Central memory CD8-positive, alpha-beta T cell (primary cell): ENCODE data around the gene SERPINB7.
"Not testable (repeated sequence)": the region's sequence is repeated elsewhere in the genome, so short reads cannot be mapped to it uniquely, and the experiment has no call there.

Experiments used
- ATAC-seq: fragments of 150-1000 bp; cut with Tn5 transposase; replicated peaks from 2 replicates; pipeline ENCODE4 v1.10.0; 2022; ENCODE audit warnings: mild to moderate bottlenecking, moderate FRiP score, moderate number of reproducible peaks; ENCODE audit not compliant: poor library complexity, severe bottlenecking; ENCODE audit errors: extremely low read depth
- DNase-seq, 2 donors: peaks; one replicate each; pipeline ENCODE4 v3.0.0; 2021; ENCODE audit warnings: low spot score in 2 of 2
- H3K27ac Mint-ChIP-seq: one replicate; pipeline ENCODE4 v1.8.0; 2022; ENCODE audit warnings: low read depth, mild to moderate bottlenecking, moderate library complexity, mixed read lengths
- H3K27me3 Mint-ChIP-seq: one replicate; pipeline ENCODE4 v1.8.0; 2022; ENCODE audit warnings: mixed read lengths
- H3K36me3 Mint-ChIP-seq: one replicate; pipeline ENCODE4 v1.8.0; 2022; ENCODE audit warnings: mild to moderate bottlenecking, moderate library complexity, mixed read lengths; ENCODE audit not compliant: insufficient read depth
- H3K4me1 Mint-ChIP-seq: one replicate; pipeline ENCODE4 v1.8.0; 2022; ENCODE audit warnings: mixed read lengths
- H3K4me3 Mint-ChIP-seq: one replicate; pipeline ENCODE4 v1.8.0; 2022; ENCODE audit warnings: mild to moderate bottlenecking, moderate library complexity, mixed read lengths
- H3K9me3 Mint-ChIP-seq: one replicate; pipeline ENCODE4 v1.8.0; 2022; ENCODE audit warnings: mixed read lengths

SERPINB7 gene

GRCh38 chr18:63759786-63760185, 15.4 kb upstream of the SERPINB7 start:
- DNase-seq, H3K36me3 Mint-ChIP-seq, H3K27me3 Mint-ChIP-seq, H3K9me3 Mint-ChIP-seq, H3K4me1 Mint-ChIP-seq, ATAC-seq, H3K4me3 Mint-ChIP-seq, H3K27ac Mint-ChIP-seq: not testable (repeated sequence)

- DNase-seq (no peak), ATAC-seq (no peak)
- Mint-ChIP-seq H3K27me3 (no peaks in the 10 kb centered on the region), H3K4me3 (no peak overlapping the region), H3K9me3 (no peaks in the 10 kb centered on the region), H3K27ac (no peak overlapping the region), H3K36me3 (no peaks in the 10 kb centered on the region), H3K4me1 (no peaks in the 10 kb centered on the region)
Observed at GRCh38 chr18:63762518-63762917, 12.7 kb upstream of the SERPINB7 start.

- no peak for ATAC-seq
- no peaks in the 10 kb centered on the region for H3K9me3 Mint-ChIP-seq
- H3K4me3 Mint-ChIP-seq: no peak overlapping the region
- no peak overlapping the region for H3K27ac Mint-ChIP-seq
- H3K4me1 Mint-ChIP-seq: no peaks in the 10 kb centered on the region
- no peak for DNase-seq
- H3K27me3 Mint-ChIP-seq: no peaks in the 10 kb centered on the region
- no peaks in the 10 kb centered on the region for H3K36me3 Mint-ChIP-seq
Observed at GRCh38 chr18:63763831-63764600, 11.2 kb upstream of the SERPINB7 start.

- Mint-ChIP-seq H3K4me1 (no peaks in the 10 kb centered on the region), H3K9me3 (no peaks in the 10 kb centered on the region), H3K36me3 (peaks cover 1% of the 10 kb centered on the region), H3K27me3 (no peaks in the 10 kb centered on the region), H3K27ac (no peak overlapping the region), H3K4me3 (no peak overlapping the region)
- DNase-seq (no peak), ATAC-seq (no peak)
Observed at GRCh38 chr18:63765837-63766236, 9.4 kb upstream of the SERPINB7 start.

GRCh38 chr18:63773551-63773950, 1.7 kb upstream of the SERPINB7 start:
- Mint-ChIP-seq H3K36me3 (peaks cover 1% of the 10 kb centered on the region), H3K27ac (no peak overlapping the region), H3K4me1 (no peaks in the 10 kb centered on the region), H3K9me3 (no peaks in the 10 kb centered on the region), H3K27me3 (peaks cover 32% of the 10 kb centered on the region), H3K4me3 (no peak overlapping the region)
- DNase-seq (no peak), ATAC-seq (no peak)

- Mint-ChIP-seq H3K4me1 (no peaks in the 10 kb centered on the region), H3K27ac (no peak overlapping the region), H3K36me3 (no peaks in the 10 kb centered on the region), H3K9me3 (no peaks in the 10 kb centered on the region), H3K27me3 (peaks cover 32% of the 10 kb centered on the region), H3K4me3 (no peak overlapping the region)
- DNase-seq (no peak), ATAC-seq (no peak)
Observed at GRCh38 chr18:63774511-63774910, 707 bp upstream of the SERPINB7 start.

- ATAC-seq (no peak), DNase-seq (no peak)
- Mint-ChIP-seq H3K27me3 (peaks cover 15% of the 10 kb centered on the region), H3K4me3 (no peak overlapping the region), H3K27ac (no peak overlapping the region), H3K4me1 (no peaks in the 10 kb centered on the region), H3K36me3 (no peaks in the 10 kb centered on the region), H3K9me3 (no peaks in the 10 kb centered on the region)
Observed at GRCh38 chr18:63779386-63779785, 4.2 kb downstream of the SERPINB7 start.

- ATAC-seq (no peak), DNase-seq (no peak)
- Mint-ChIP-seq H3K36me3 (no peaks in the 10 kb centered on the region), H3K27ac (no peak overlapping the region), H3K9me3 (no peaks in the 10 kb centered on the region), H3K4me1 (no peaks in the 10 kb centered on the region), H3K4me3 (no peak overlapping the region), H3K27me3 (peaks cover 12% of the 10 kb centered on the region)
Observed at GRCh38 chr18:63783394-63783793, 8.2 kb downstream of the SERPINB7 start.

GRCh38 chr18:63784787-63785452, 9.7 kb downstream of the SERPINB7 start:
- H3K27me3 Mint-ChIP-seq: peaks cover 12% of the 10 kb centered on the region
- peaks cover 7% of the 10 kb centered on the region for H3K4me1 Mint-ChIP-seq
- ATAC-seq (no peak), DNase-seq (no peak)
- H3K4me3 Mint-ChIP-seq: no peak overlapping the region
- H3K9me3 Mint-ChIP-seq: no peaks in the 10 kb centered on the region
- H3K36me3 Mint-ChIP-seq: no peaks in the 10 kb centered on the region
- H3K27ac Mint-ChIP-seq: no peak overlapping the region

- Mint-ChIP-seq H3K27me3 (no peaks in the 10 kb centered on the region), H3K27ac (no peak overlapping the region), H3K9me3 (no peaks in the 10 kb centered on the region), H3K36me3 (no peaks in the 10 kb centered on the region), H3K4me3 (no peak overlapping the region), H3K4me1 (peaks cover 7% of the 10 kb centered on the region)
- ATAC-seq (no peak), DNase-seq (no peak)
Observed at GRCh38 chr18:63787673-63788072, 12.5 kb downstream of the SERPINB7 start.

- Mint-ChIP-seq H3K36me3 (no peaks in the 10 kb centered on the region), H3K27me3 (no peaks in the 10 kb centered on the region), H3K4me1 (peaks cover 7% of the 10 kb centered on the region), H3K27ac (peak overlapping the region; percentile 1), H3K9me3 (no peaks in the 10 kb centered on the region), H3K4me3 (no peak overlapping the region)
- peak; percentile 98 for ATAC-seq
- no peak for DNase-seq
Observed at GRCh38 chr18:63788447-63789096, 13.4 kb downstream of the SERPINB7 start.

GRCh38 chr18:63789327-63789726, 14.1 kb downstream of the SERPINB7 start:
- Mint-ChIP-seq H3K36me3 (no peaks in the 10 kb centered on the region), H3K4me3 (no peak overlapping the region), H3K4me1 (peaks cover 7% of the 10 kb centered on the region), H3K27me3 (no peaks in the 10 kb centered on the region), H3K9me3 (no peaks in the 10 kb centered on the region), H3K27ac (peak overlapping the region; percentile 1)
- no peak for DNase-seq
- ATAC-seq: no peak

GRCh38 chr18:63795606-63796005, 20.4 kb downstream of the SERPINB7 start:
- no peak for DNase-seq
- no peaks in the 10 kb centered on the region for H3K36me3 Mint-ChIP-seq
- H3K4me3 Mint-ChIP-seq: no peak overlapping the region
- ATAC-seq: no peak
- H3K27ac Mint-ChIP-seq: no peak overlapping the region
- H3K4me1 Mint-ChIP-seq: no peaks in the 10 kb centered on the region
- H3K27me3 Mint-ChIP-seq: no peaks in the 10 kb centered on the region
- H3K9me3 Mint-ChIP-seq: no peaks in the 10 kb centered on the region
